Activated naive CD4-positive, alpha-beta T cell treated with Interleukin-2 at 50 U/mL for 16 hours (primary cell): ENCODE measurements around the gene PRLR.
"Not testable (repeated sequence)": the region's sequence is repeated elsewhere in the genome, so short reads cannot be mapped to it uniquely, and the experiment has no call there.

ENCODE experiments used
- DNase-seq: peaks from one replicate; pipeline ENCODE4 v3.0.0-alpha.2; 2020

PRLR gene

DNA sequence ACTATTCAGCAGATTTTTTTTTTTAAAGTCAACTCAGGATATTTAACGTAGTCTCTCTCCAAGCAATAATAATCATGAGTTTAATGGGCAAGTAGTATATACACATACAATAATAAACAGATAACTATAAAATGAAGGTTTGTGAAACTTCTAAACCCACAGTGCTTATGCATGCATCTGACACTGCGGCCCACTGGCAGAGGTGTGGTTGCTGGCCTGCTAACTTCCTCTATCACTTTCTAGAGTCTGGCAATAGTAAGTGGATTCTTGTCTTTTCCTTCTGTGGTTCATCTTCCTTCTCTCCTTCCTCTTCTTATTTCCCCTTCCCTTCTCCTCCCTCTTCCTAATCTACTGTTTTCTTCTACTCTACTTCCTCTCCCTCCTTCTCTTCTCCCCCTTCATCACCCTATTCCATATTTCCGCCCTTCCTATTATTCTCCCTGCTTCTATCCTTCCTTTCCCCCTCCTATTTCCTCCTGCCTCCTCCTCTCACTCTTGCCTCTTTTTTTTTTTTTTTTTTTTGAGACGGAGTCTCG, 164.0 kb downstream of the PRLR start:
- DNase-seq, result no peak

DNA sequence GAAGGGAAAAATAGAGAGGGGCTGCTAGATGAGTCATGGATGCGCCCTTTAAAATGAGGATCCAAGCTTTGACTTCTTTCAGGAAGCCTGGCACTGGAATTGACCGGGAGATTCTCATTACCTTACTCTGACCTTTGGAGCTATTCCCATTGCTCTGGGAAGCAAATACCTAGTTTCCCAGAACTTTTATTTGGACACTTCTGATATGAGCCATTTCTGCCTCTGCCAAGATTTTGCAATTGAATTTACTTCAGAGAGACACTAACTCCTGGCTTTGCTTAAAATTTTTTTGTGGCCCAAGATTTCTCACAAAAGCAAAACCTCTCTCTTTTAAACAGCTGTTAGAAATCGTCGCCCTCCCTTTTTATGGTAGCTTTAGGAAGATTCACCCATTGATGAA, 166.9 kb downstream of the PRLR start:
- DNase-seq, result no peak

DNA sequence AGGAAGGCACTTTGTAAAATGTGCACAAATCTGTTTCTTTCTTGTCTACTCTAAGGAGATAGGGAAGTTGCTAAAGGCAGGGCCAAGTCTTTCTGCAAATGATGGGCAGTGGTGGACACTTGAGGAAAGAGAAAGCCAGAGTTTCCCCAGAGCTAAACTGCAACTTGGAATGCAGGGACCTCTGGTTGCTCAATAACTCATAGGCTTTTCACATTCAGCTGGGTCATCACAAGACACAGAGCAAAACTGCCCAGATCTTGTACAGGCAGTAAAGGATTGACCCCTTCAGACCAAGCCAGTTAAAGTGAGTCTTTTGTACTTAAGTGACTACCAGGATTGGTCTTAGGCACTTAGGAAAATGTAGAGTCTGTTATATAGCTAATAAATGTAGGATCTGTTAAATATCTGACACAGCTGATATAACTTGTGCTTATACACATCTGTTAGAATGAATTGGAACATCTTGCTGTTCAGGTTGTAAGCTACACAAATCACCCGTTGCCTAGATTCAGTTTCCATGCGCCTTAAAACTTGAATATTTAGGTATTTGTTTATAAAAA, 169.0 kb downstream of the PRLR start:
- no peak for DNase-seq

DNA sequence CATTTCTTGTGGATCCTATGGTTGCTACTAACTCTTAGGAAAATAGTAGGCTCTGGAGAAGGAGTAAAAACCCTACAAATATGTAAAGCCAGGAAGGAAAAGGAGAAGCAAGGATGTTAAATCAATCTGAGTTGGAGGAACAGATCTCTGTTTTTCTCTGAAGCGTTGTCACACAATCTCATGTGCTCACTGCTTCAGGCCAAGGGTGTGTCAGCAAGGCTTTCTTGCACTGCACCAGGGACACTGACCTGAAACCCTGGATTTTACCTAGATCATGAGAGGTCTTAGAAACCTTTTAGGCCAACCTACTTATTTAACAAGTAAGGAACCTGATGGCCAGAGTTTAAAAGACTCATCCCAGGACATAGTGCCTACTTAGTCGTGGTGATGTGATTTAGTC, 170.1 kb downstream of the PRLR start:
- DNase-seq, result no peak

DNA sequence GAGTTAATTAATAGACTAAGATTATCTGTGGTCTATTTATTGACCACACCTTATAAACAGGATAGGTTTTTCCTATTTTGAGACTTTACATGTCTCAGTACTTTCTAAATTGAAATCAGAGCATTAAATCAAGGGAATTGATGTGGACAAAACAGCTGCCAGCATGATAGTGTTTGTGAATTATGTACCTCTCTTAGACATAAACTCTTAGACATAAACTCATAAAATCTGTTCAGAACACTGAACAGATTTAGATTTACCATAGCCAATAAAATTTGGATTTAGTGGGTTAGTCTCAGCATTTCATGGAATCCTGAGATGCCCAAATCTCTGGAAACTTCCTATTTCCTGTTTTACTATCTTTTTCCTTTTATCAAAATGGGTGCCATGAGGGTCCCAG, 171.0 kb downstream of the PRLR start:
- DNase-seq, result no peak

DNA sequence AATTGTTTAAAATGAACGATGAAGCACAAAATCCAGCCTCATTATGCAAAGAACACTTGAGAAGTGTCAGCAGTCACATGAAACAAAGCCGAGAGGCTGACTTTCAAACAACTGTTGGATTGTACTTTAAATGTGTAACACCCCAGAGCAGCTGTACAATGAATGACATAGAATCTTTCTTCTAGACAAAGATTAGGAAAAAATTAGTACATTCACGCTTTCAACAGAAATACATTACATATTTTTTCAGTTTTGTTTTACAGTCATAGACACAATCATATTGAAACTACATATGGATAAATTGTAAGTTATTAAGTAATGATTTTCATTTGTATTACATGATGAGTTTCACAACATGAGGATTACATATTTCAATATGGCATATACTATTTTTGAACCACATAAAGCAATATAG, 171.9 kb downstream of the PRLR start:
- DNase-seq, result no peak

DNA sequence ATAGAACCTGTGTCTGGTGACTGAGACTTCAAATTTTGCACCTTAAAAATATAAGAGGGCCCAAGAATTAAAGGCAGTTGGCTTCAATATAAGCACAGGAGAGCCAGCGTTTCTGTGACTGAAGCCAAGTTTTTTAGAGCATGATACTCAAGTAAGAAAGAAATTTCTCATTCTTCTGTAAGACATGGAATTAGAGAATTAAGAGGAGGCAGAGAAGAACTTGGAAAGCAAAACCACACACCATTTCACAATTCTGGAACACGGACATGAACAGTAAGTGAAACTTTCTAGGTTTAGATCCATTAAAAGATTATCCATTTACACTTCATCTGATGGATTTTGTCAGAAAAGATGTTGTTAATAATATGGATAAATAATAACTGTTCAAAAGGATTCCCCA, 173.6 kb downstream of the PRLR start:
- no peak for DNase-seq

DNA sequence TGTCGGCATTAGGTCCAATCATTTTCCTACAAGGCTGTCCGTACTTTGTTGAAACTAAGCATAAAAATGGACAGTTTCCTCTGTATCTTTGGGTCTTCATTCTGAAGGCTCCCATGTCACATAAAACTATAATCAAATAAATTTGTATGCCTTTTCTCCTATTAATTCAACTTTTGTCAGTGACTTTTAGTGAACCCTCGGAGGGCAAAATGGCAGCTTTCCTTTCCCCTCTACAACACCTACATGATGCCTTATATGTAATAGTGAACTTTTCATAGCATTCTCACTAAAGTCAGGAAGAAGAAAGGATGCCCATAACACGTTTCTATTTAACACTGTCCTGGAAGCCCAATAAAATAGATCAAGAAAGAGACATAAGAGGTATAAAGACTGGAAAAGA, 177.4 kb downstream of the PRLR start:
- no peak for DNase-seq

DNA sequence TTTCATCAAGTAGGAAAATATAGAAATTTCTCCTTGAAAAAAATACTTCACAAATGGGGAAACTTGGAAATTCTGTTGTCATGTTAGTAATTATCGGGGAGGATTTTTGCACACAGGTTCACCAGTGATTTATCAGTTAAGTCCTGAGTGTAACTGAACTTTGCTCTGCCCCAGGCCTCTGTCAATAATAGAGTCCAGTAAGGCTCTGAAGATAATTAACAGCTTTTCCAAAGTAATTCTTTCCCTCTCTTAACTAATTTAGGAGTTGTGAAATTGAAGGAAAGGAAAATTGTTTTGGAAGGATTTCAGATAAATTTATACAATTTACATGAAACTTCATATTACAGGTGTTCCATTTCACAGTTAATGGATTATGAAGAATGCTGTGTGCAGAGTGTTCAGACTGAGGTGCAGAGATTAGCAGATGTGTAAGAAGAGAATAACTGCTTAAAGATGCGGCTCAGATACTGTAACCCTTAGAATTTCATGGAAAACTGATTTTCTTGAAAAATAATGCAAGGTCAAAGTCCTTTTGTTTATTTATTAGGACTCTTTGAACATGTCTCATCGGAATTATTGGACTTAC, 179.7 kb downstream of the PRLR start:
- DNase-seq, result no peak

DNA sequence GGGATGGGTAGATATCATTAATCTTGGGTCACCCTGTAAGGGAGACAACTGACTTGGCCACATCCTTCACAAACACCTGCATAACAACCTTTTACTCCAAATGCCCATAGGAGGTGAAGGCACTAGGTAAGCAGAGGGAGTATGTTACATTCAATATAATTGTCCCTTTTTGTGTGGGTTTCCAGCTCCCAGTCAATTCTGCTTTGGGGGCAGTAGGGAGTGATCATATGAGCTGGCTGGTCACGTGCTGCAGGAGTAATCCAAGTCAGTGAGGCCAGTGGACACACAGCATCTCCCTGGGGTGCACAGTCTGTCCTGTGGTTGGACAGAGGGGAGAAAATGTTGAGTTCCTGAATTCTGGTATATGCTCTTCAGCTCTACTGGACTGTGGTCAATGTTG, 181.4 kb downstream of the PRLR start:
- DNase-seq, result no peak

DNA sequence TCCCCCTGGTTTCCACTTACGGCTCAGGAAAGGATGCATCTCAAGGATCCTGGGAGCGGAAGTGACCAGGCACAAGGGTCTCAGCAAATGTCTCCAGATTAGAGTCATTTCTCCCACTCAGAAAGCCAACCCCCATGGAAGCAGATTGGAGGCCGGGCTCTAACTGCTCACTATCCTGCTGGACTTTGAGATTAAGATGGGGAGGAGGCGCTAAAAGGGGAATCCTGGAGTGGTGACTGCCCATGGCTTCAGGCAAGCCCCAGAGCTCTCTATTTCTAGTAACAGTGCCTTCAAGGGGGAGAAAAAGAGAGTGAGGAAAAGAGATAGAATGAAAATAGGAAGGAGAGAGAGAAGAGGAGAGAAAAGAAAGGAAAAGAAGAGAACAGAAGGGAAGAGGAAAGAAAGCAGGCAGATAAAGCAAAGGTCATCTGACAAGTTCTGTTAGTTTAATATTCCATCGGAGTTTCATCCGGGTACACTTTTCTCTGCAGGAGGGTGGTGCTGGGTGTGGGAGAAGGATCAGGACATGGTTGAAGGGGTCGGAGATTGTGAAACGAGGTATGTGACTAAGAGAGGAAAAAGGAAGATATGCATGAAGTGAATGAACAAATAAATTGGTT, 182.4 kb downstream of the PRLR start, which contains the start of gene AGXT2:
Gene AGXT2 (minus strand): TSS at position 165 of the 620 bp plus-strand sequence. CDS start 57 bp downstream, at position 108.
- DNase-seq, result no peak

DNA sequence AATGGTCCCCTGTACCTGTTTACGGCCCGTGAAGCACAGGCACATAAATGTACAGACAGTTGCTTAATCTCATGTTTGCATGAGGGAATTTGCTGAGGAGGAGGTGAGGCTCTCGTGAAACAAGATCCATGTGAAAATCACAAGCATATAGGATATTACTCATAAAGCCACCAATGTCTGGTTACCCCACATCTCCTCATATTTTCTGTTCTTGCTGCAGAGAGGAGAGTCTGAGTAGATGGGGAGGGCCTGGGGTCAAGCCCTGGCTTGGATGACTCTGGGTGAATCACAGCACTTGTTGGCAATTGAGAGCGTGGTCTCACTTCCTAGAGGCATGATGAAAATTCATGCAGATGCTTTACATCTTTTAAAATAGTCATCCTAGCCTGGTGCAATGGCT, 183.5 kb downstream of the PRLR start:
- DNase-seq, result no peak

DNA sequence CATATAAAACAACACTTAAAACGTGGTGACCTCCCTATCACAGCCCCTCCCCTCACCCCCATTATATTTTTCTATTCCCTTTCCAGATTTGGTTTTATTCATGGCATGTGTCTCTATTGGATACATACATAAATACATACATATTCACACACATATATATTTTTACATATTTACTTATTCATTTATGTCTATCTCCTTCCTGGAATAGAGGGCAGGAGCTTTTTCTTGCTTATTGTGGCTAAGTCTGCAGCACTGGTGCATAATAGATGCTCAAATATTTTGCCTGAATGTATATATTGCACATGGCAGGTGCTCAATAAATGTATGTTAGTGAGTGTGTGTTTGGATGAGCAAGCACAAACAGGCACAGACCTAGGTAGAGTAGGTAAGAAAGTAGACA, 185.0 kb downstream of the PRLR start:
- no peak for DNase-seq

DNA sequence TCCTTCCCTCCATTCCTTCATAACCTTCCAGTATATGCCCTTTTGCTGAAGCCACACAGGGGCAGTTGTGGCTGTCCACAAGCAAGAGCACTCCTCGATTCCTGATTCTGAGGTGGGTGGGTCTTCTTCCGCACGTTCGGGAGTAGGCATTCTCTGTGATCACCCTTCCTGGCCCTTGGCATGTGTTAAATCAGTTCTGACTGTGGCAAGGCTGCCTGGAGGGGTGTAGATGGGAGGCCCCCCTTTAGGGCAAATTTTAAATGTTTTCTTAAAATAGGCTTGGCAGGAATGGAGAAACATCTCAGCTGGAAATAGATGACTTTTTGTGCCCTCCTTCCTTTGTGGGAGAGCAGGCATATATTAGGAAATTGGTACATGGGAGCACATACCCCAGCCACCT, 185.6 kb downstream of the PRLR start:
- DNase-seq, result no peak

DNA sequence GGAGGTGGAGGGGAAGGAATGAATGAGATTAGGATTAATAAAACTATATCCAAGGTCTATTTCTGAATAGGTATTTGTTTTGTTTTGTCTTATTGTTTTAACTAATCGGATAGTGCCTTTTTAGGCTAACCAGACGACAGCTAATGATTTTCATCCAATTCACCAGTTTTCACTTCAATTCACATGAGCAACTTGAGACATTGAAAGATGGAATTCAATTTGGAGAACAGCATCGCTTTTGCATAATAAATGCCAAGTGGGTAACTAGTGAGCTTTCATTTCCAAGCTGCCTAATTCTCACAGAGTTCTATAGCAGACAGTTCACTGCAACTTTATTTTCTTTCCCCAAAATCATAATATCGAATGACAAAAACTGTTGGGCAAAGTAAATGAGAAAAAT, 187.5 kb downstream of the PRLR start:
- DNase-seq, result no peak

DNA sequence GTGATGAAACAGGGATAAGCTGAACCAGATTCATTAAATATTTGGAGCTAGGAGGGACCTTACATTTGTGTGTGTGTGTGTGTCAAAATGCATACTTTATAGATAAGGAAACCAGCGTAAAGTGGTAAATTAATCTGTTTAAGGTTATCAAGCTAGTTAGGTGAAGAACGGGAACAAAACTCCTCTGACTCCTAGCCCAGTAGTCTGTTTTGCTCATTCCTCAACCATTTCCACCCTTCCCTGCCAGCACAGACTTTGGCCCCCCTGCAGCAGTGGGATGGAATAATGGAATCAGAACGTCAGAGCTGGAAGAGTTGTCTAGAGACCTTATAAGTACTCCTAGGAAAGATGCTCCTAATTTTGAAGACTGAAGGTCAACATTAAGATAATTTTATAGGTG, 189.0 kb downstream of the PRLR start:
- no peak for DNase-seq

DNA sequence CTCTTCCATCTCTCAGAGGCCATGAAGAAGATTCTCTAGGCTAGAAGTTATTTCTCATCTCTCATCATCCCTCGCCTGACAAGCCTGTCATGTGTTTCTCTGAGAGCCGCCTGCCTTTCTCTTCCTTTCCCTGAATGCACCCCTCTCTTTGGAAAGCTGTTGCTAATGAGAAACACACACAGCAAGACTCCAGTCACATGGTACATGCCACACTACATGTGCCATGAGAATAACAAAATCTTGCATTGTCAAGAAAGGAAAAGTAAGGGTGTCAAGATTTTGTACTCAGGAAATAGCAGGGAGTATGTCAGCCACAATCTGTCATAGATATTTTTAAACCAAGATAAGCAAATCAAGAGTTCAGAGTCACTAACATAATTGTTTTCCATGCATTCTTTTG, 191.4 kb downstream of the PRLR start:
- no peak for DNase-seq

DNA sequence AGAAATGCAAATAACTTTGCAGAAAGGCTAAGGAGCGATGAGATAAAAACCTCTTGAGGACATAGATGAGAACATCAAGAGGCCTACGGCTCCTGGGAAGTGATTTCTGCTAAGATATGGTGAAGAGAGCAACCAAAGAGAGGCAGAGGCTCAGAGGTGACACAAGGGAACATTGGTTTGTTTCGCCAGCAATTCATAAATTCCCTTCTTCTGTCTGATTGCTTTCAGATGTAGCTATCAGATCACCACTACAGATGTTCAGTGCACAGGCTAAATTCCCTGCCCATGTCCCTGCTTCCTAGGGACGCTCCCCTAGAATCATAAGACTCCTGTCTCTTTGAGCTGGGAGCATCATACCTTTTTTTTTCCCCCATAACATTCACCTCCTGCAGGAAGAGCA, 193.8 kb downstream of the PRLR start:
- DNase-seq, result no peak

DNA sequence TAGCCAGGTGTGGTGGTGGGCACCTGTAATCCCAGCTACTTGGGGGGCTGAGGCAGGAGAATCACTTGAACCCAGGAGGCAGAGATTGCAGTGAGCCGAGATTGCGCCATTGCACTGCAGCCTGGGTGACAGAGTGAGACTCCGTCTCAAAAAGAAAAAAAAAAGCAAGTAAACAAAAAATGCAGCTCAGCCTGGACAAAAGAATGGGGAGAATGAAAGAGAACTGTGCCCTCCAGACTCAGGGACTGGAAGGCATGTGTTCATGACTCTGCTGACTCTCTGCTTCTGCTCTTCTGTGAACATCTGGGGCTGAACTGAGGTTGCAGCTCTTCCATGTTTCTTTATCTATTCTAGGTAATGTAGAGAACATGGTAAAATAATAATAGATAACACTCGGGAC, 194.4 kb downstream of the PRLR start:
- not testable (repeated sequence) for DNase-seq

DNA sequence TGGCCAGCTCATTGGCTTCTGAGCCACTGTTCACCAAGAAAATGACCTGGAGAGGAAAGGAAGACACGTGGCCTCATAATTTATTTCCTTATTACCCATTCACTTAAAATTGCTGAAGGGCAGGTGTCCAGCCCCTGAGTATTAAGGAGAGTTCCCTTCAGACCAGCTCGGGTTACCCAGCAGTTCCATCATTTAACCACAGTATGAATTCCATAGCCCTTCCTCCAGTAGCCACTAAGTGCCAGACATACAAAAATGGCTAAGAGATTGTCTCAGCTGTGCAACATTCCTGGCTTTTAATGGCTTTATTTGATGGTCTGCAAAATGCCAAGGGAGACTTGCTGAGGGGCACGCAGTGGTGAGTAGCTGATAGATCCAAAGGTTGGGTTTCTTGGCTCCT, 195.0 kb downstream of the PRLR start:
- no peak for DNase-seq

DNA sequence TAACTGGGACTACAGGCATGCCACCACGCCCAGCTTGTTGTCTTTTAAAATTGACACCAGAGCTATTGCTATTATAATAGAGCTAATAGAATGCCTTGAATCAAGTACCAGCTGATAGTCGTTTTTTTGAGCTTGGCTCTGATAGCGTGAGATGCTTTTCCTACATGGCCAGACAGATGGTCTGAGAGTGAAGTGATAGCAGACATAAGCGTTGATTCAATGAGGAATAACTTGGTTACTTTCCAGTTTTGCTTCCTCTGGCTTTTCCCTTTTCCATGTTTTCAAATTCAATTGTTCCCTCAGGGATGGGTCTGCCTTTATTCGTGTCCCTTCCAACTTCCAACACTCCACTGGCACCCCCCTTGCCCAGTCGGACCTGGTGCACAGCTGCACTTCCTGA, 197.9 kb downstream of the PRLR start:
- DNase-seq, result no peak

DNA sequence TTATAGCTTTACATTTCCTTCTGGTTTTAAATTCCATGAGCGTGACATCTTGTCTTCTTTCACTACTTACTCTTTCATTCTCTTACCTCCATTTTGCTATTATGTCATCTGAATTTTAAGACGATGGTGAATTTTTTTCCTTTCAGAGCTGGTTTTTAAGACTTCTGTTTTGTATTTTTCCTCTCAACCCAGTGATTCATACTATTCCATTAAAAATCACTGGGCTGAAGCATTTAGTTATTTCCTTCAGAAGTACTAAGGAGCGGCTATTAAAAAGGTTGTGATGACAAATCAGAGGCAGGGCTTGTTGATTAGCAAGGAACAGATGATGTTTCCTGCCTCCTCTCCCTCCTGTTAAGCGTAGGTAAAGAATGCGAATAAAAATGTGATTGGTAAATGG, 199.0 kb downstream of the PRLR start:
- no peak for DNase-seq

DNA sequence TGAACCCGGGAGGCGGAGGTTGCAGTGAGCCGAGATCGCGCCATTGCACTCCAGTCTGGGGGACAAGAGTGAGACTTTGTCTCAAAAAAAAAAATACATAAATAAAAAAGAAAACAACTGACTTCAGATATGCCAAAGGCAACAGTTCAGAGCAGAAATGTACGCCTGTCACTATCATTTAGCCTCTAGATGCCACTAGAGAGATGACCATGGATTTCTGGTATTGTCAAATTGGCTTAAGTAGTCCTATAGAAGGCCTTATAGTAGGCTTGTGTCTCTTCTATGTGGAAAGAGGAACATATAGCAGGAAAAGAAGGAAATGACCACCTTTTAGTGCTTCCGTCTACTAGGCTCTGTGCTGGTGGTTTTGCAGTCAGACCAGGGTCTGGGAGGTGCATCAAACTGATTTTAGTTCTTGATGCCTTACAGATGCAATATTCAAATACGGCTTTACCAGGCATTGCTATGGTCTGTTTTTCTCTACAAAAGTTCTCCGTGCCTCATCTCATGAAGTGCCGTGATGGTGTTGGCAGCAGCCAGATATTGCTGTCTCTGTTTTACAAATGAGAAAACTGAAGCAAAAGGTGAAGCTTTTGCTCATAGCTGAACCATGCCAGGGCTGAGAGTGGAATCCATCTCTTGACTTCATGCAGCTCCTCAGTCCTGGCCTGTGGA, 199.7 kb downstream of the PRLR start:
- DNase-seq, result no peak

DNA sequence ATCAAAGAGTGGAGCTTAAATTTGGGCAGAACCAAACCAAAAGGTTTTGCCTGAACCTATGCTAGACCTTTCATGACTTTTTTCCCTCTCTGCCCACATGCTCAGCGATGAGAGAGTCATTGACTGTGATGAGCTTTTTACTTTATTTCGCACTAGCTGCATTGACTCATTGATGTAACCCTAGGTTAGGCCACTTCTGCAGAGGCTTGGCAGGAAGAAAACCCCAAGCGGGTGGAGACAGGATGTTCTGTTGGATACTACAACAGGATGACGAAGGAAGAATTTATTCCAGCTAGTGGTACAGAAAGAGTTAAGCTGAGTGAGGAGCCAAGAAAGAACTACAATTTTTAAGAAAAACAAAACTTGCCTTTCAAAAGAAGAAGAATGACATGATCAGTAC, 201.0 kb downstream of the PRLR start:
- DNase-seq, result no peak
